Glomerular visceral epithelial cell (primary cell): ENCODE data around the gene EGR2.
"Not testable (repeated sequence)": the region's sequence is repeated elsewhere in the genome, so short reads cannot be mapped to it uniquely, and the experiment has no call there.

ENCODE experiments used
- DNase-seq: peaks from one replicate; pipeline ENCODE4 v3.0.0-alpha.2; 2016; ENCODE audit errors: extremely low spot score

Gene EGR2

DNA sequence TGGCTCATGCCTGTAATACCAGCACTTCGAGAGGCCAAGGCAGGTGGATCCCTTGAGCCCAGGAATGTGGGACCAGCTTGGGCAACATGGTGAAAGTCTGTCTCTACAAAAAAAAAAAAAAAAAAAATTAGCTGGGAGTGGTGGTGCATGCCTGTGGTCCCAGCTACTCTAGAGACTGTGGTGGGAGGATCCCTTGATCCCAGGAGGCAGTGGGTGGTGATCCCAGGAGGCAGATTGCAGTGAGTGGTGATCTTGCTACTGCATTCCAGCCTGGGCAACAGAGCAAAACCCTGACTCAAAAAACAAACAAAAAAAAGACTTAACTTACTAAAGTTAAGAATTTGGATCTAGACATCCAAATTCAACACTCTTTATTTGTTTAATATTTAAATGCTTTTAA, 21.9 kb downstream of the EGR2 start:
- peak; percentile 64 for DNase-seq

DNA sequence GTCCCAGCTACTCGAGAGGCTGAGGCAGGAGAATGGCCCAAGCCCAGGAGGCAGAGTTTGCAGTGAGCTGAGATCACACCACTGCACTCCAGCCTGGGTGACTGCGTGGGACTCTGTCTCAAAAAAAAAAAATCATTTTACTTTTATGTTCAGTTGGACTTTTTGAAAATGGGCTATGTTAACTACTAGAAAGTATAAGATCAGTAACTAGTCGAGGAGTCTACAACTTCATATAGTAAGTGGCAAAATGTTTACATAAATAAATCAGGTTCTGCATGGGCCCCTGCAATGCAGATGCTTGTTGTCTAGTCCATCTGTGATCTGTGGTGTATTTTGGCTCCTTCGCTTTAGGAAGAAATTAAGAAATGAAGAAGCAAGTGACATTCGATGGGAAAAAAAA, 23.9 kb downstream of the EGR2 start:
- no peak for DNase-seq

DNA sequence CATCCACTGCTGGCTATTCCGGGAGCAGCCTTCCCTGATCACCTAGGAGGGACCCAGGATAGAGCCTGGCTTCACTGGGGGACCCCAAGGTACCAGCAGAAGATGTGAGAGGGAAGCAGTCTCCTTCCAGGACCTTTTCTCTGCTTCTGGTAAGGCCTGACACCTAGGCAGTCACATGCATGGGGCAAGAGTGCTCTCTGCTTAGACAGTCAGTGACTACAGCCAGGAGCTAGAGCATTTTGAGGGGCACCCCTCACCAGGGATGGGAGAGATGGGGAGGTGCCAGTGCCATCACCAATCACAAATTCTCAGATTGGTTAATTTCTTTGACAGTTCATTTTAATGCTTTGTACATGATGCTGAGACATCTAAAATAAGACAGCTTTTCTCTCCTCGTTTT, 25.6 kb downstream of the EGR2 start:
- DNase-seq, result no peak

DNA sequence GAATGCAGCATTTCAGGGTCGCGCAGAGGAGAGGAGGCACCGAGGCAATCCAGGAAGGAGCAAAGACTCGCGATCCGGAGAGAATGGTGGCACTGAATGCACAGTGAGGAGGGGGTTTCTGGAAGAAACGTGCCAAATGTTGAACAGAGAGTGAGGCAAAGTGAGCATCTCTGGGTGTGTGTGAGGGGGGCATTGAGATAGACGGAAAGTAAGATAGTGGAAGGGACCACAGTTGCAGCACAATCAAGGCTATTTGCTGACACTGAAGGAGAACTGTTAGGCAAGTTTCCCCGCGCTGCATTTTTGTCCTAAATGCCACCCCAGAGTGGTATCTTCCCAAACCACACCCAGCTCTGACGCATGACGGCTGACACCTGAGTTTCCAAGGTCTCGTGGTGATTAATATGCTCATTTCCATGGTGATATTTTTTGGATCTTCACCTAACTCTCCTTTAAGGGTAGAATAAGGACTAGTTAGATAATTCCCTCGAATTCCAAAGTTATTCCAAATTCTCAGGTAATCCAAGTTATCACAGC, 26.1 kb downstream of the EGR2 start:
- DNase-seq, result no peak

DNA sequence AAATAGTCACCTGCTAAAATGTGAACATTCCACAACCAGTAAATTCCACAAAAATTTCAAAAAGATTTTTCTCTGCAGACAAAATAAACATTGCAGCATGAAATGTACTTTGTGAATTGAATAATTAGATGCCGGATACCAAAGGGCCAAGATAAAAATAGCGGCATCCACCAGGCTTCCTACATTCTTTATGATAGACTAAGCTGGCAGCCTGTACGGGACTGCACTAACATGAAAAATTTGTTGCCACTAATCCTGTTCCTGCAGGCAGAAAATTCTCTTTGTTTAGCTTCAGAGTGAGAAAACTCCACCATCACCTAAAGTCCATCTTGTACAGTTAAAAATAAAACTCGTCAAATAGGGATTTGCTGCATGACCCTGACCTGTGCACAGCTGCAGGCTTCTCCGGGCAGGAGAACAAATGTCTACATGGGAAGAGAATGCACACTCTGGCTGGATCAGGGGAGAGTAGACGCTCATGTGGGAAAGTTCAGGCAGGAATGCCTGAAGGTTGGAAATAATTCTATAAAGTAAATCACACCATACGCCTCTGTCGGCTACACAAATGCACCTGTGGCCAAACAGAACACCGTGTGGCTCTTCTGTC, 27.2 kb downstream of the EGR2 start:
- no peak for DNase-seq

DNA sequence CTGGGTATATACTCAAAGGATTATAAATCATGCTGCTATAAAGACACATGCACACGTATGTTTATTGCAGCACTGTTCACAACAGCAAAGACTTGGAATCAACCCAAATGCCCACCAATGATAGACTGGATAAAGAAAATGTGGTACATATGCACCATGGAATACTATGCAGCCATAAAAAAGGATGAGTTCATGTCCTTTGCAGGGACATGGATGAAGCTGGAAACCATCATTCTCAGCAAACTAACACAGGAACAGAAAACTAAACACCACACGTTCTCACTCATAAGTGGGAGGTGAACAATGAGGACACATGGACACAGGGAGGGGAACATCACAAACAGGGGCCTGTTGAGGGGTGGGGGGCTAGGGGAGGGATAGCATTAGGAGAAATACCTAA, 27.9 kb downstream of the EGR2 start:
- DNase-seq, result not testable (repeated sequence)

DNA sequence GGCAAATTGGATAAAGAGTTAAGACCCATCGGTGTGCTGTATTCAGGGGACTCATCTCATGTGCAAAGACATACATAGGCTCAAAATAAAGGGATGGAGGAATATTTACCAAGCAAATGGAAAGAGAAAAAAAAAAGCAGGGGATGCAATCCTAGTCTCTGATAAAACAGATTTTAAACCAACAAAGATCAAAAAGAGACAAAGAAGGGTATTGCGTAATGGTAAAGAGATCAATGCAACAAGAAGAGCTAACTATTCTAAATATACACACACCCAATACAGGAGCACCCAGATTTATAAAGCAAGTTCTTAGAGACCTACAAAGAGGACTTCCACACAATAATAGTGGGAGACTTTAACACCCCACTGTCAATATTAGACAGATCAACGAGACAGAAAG, 31.6 kb downstream of the EGR2 start:
- not testable (repeated sequence) for DNase-seq

DNA sequence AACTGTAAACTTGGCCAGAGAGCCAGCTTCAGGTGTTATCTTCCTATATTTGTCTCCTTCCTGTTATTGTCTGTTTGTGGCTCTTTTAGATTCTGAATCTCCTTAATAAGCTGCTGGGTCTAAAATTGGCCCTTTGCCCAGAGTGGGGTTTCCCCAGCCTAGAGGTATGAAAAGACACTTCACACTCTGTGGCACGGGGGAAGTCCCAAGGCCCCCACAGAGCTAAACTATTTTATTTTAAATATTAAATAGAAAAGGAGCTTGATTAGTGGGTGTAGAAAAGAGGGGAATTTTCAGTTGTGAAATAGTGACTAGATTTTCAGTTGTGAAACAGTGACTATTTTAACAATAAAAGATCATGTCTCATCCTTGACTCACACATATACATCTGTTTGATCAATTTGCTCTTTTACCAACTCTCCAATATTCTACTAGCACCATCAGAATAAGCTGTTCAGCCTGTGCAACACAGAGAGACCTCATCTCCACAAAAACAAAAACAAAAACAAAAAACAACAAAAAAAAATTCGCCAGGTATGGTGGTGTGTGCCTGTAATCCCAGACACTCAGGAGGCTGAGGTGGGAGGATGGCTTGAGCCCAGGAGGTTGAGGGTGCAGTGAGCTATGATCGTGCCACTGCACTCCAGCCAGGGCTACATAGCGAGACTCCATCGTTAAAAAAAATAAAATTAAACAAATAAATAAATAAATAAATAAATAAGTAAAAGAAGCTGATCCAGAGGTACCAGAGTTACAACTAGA, 36.5 kb downstream of the EGR2 start:
- DNase-seq, result peak; percentile 88

DNA sequence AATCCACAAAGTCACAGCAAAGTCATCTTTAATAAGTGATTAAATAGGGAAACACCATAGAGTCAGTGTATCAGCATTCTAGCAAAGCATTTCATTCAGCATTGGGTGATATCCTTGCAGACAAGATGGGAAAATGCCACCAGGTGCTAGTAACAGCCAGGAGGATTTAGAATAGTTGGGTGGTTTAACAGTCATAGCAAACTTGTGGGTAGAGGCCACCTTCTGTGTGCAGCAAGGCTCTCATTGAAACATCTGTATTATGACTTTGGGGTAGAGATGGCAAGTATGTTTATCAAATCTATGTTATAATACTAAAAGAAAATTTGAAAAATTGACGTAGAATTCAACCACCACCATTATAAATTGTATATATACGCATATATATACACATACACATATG, 38.0 kb downstream of the EGR2 start:
- DNase-seq, result no peak

DNA sequence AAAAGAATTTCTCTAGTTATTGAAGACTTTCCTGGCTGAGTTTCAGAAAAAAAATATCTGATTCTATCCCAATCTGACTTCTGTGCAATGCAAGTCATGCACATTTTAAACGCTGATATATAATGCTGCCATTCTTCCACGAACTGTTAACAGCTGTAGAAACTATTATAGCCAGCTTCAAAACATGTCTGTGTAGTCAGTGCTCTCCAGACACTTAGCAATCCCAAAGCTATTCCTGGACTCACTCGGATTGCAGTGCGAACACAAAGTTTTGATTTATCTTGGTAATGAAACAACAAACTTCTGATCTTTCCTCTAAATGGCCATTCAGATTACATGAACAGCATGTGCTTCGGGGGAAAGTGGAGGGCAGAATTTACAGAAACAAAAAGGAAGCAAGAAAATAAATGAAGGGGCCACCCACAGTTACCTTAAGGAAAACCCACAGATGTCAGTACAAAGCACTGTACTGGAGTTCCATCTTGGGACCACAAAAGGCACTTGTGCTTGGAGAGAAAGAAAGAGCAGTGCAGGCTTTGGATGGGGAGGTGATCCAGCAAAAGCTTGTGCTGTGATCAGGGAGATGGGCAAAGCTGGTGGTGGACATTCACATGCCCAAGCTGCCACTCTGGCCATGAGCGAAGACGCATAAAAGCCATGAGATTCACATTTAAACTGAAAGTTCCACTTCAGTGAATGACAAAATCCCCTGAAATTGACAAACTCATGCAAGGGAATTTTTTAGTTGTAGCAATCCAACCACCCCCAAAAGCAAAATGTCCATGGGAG, 43.8 kb downstream of the EGR2 start:
- DNase-seq, result no peak

DNA sequence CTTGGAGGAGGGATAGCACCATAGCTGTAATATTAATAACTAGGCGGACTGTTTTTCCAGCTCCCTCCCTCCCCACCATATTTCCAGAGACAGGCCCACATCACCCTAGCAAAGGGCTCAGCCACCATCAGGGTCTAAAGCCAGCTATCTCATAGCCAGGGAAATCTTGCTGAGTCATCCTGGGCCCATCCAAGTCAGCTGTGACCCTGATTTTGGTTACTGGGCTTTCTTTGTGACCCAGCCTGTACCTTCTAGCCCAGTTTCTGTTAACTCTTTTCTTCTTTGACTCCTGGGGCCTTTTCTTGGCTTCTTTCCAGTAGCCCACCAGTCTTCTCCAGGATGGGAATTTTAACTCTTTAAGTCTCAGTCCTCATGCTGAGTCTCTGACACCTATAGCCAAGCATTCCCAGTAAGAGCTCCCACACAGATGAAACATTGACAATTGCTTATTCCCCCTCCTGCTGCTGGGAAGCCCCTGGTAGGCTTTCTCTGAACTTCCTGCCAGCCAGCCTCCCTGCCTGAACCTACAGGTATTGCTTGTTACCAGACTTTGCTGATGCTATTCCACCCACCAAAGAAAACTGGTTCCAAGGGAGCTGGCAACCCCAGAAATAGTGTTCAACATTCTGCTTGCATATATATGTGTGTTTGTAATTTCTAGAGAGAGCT, 46.5 kb downstream of the EGR2 start:
- DNase-seq, result no peak

DNA sequence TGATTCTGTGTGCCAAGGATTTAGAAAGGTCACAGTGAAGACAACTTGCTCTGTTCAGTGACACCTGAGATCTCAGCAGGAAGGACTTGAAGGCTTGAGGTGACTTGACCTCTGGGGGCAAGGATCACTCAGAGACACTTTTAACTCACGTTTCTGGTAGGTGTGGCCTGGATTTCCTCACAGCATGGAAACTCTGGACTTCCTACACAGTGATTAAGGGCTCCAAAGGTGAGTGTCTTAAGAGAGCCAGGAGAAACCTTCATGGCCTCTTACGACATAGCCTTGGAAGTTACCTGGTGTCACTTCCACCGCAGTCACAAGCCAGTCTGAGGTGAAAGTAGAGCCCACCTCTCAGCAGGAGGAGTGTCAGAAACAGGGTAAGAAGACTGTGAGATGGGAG, 49.8 kb downstream of the EGR2 start:
- no peak for DNase-seq

DNA sequence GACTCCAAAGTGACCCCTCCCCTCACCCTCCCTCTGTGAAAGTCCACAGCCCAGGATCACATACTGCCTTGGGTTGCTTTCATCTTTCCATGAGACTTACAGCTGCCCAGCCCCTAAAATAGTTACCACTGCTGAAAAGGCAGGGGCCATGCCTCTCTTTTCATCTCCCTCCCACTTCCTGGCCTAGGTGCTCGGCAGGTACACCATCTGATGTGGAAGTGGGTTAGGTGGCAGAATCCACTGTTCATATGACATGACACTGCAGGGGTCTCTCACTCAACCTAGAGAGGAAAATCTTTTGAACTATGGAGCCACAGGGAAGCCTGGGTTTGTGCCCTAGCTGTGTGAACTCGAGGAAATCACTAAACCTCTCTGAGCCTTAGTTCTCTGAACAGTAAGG, 50.4 kb downstream of the EGR2 start:
- DNase-seq, result no peak

DNA sequence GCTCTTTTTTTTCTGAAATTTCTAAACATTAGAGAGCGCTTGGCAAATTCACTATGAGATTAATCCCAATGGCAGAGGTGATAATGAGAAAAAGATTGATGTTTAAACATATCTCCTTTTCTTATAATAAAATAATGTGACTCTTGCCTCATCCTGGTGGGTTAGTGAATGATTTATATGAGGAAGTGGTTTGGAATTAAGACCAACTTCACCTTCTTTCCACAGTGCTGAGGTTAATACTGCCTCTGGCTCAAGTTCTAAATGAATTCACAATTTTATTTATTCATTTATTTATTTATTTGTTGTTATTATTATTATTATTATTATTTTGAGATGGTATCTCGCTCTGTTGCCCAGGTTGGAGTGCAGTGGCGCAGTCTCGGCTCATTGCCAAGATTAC, 52.2 kb downstream of the EGR2 start:
- DNase-seq, result peak; percentile 3

DNA sequence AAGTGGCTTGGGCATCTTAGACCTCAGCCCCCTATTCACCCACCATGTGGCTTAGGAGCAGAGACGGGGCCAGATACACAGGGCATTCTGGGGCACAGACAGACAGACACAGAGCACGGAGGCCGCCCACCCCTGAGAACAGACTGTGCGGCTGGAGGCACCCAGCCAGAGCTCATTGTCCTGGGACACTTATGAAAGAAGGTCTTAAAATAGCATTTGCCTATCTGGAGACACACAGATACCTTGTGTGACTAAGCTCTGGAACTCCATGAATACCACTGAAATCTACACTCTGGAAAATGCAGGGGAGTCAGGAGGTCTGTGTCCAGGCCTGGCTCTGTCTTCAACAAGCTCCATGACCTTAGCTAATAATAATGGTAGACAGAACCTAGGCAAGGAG, 53.0 kb downstream of the EGR2 start:
- DNase-seq, result no peak
